Stimulated activated CD4-positive, alpha-beta T cell treated with anti-CD3 and anti-CD28 coated beads, Interleukin-15, amount 100 ng/mL, for 1 hour (primary cell): ENCODE data around the gene PGGT1B.

Experiments
- DNase-seq, 2 donors: peaks; one replicate each; pipeline ENCODE4 v3.0.0-alpha.2; 2020; ENCODE audit warnings: low read depth in 1 of 2, low spot score in 1 of 2

Gene PGGT1B

DNA sequence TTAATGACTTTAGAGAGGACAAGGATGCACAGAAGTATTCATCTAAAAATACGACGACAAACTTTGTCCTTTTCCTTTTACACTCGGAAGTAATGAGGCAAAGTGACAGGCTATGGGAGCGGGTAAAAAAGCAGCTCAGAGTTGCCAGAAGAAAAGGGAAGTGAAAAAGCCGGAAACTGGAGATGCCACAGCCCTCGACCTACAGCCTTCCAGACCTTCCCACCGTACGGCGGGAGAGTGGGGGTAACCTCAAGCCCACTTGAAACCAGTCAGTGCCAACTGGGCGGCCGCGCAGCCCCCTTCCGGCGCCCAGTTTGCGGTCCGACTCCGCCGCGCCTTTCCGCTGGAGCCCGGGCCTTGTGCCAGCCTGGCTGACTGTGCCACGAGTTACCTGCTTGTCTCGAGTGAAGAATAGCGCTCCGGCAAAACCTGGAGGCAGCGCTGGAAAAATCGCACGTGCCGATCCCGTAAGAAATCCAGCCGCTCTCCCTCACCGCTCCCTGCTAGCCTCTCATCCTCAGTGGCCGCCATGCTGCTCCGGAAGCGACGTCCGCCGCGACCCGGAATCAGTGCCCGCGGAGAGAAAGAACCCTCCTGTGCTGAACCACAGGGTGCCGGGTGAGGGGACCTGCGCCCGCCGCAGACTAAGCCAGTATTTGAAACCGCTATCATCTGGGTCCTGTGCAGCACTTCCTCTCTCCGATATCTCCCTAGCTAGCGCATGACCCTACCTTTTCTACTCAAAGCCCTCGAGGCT, at the start of gene PGGT1B:
Gene PGGT1B (minus strand): TSS at position 557 of the 757 bp plus-strand sequence. CDS start 26 bp downstream, at position 531.
- DNase-seq = peak; percentile 28 to 59

DNA sequence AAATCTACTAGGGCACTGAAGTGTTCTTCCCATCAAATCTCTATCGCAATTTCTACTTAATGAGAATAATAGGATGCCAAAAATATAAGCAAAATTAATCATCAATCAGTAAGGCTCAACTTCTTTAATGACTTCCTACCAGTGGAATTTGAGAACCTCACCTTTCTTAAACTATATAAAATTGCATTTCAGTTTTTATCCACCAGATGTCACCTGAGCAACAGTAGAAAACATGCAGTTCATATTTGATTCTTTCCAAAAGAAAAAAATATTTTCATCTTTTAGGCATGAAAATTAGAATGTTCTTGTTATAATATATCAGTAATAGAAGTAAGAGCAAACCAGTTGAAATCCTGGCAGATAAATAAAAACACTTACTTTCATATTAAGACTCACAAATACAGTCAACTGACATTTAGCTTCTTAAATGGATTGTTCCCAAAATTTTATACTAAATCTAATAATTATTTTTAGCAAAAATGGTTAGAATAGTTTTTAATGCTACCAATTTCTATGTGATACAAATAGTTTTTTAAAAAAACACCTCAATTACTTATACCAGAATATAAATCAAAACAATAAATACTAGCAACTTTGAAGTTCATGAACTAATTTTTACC, 47.2 kb upstream of the PGGT1B start:
- DNase-seq = no peak

DNA sequence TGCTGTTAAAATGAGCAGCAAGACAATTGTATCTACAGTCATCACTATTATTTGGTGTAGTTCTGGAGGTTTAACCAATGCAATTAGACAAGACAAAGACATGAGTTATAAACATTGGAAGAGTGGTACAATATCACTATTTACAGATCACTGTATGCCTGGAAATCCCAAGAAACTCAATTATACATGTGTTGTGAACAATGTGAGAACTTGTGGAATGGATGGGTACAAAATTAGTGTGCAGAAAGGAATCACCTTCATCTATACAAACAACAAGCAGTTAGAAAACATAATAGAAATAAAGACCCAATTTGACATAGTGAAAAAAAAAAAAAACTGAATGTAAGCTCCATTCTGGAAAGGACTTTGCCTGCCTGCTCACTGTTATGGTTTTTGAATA, 46.1 kb upstream of the PGGT1B start:
- DNase-seq = no peak

DNA sequence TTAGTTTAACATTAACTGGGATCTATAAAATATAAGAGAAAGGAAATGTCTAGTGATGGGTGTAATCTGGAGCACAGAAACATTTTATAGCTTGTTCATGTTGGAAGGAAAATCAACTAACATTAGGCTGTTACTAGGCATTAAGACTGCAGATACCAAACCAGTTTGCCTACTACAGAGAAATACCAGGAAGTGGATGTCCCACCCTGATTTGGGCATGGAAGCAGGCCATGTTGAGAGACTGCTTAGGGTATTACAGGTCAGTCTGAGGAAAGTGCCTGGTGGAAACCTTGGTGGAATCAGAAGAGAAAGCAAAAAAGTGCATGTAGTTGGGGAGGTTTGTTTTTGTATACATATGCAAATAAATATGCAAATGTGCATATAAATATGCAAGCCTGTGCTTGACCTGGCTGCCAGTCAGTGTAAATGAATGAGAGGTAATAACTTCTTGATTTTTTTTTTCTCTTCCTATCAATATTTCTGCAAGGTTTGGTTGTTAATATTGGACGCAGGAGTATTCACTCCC, 43.4 kb upstream of the PGGT1B start:
- DNase-seq = no peak

DNA sequence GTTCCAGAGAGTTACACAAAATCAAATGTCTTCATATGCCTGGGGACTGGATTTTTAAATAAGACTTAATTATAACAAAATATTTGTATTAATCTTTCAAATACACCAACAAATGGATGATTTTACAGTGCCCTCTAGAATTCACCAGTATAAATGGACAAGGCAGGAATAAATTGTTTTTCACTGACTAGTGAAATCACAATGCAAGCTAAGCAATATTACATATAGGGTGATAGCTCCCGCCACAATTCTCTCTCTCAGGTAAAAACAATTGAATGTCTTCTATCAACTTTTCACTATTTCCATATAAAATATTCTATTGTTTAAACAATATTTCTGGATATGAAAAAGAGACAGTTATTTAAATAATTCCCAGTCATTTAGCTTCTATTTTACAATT, 41.8 kb upstream of the PGGT1B start:
- no peak for DNase-seq

DNA sequence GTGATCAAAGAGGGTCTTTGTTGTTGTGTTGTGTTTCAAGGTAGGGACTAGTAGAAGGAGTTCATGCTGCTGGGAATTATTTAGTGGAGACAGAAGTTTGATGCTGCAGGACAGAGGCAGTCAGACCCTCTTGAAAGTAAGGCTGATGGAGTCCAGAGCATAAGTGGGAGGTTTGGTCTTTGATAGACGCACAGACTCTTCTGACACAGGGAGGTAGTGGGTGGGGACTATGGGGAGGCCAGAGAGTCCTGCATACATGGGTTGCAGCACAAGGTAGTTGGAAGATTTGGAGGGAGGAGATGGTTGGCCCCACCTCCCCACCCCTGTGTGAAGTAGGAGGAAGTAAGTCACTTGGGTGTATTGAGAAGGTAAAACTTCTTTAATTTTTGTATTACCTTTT, 36.1 kb upstream of the PGGT1B start:
- DNase-seq = no peak

DNA sequence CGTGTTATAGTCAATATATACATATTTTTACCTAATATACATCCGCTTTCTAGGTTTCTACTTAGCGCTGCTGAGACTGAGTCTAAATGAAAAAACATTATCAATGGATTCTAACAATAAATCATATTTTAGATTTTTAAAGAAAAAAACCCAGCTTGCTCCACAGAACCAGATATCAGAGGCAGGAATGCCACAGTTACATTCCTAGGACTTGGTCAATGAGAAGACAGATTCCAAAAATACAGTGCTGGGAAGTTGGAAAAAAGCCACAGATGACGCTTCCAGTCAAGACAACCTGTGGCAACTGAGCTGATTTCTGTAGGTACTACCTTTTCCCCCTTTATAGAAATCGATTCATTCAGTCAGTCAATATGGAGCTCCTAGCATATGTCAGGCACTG, 34.4 kb upstream of the PGGT1B start:
- no peak for DNase-seq

DNA sequence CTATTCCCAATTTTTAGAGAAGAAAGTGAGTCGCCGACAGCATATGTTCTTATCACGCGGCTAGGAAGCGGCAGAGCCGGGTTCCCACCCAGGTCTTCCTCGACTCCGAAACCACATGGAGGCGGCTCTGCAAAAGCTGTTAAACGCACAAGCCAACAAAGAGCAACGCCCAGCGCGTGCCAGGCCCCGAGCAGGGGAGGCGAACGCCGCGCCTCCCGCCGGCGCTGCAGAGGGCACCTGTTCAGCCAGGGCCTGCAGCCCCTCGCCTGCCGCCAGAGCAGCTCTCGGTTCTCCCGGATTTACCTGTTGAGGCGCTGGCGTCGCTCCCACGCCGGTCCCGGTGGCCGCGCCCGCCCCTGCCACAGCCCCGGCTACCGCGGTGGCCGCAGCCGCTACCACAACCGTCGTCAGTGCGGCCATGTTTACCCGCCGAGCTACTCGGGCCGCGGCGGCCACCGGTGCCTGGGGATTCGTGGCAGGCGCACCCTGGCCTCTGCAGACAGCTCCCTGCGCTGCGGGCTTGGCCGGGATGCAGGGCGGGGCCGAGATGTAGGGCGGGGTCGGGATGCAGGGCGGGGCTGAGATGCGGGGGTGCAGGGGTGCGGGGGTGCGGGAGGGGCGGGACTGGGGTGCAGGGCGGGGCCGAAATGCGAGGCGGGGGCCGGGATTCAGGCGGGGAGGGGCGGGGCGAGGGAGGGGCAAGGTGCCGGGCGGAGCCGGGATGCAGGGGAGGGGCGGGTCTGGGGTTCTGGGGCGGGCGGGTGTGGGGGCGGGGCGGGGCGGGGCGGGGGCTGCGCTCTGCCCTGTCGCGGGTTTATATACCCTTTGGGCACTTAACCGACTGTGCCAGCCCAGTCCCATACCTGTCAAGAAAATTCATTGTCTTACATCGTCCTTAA, 33.7 kb upstream of the PGGT1B start, which contains the start of gene CCDC112:
Gene CCDC112 (minus strand): TSS at position 531 of the 899 bp plus-strand sequence. CDS start 111 bp downstream, at position 420.
- peak; percentile 56 to 73 for DNase-seq

DNA sequence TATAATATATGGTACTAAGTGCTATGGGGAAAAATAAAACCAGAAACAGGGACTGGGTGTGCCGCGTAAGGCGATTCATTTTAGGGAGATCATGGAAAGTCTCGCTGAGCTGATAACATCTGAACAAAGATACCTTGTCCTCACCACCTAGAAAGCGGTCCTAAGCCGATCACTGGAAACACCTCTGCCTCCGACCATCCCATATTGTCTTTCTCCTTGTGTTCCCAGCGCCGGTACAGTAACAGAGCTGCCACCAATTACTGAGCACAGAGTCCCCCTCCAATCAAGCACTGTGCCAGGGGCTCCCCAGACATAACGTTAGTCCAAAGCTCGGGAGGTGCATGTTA, 33.1 kb upstream of the PGGT1B start:
- no peak for DNase-seq

DNA sequence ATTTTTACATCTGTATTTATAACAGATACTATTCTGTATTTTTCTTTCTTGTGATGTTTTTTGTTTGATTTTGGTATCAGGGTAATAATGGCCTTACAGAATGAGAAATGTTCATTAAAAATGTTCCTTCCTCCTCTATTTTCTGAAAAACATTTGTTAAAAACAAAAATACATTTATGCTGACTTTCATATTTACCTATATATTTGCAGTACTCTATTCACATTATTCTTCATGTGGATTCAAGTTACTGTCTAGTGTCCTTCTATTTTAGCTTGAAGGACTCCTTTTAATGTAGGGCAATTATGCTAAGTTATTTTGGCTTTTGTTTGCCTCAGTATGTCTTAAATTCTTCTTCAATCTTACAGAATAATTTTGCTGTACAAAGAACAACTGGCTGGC, 28.7 kb upstream of the PGGT1B start:
- DNase-seq = no peak

DNA sequence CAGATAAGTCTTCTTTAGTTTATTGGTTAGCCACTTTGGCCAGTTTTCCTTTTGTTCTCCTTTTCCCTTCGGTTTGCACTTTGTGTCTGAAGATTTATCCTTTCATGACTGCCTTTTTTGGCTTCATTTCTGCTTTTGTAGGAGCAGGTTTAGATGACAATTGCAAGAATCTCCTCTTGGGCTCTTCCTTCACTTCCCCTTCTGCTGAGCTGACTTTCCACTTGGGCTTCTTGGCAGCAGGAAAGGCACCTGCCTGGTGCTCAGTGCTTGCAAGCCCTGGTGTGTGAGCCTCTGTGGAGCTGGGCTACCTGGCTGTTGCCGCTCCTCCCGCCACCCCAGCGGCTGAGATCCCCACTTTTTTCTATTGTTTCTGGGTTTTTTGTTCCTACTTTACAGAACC, 26.4 kb upstream of the PGGT1B start:
- no peak for DNase-seq

DNA sequence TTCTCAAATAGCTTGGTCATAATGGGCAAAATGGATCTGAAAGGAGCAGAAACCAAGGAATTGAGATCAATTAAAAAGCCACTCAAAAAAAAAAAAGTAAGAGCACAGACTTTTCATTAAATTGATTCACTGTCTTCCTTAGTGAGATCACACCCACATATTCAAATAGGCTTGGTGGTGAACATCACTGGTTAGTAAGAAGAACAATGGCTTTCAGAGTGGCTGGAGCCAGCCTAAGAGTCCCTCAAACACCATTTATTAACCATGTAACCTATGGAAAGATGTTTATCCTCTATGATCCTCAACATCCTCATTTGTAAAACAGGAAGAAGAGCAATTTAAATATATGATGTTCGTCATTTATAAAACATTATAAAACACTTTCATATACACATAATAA, 21.3 kb upstream of the PGGT1B start:
- DNase-seq = no peak

DNA sequence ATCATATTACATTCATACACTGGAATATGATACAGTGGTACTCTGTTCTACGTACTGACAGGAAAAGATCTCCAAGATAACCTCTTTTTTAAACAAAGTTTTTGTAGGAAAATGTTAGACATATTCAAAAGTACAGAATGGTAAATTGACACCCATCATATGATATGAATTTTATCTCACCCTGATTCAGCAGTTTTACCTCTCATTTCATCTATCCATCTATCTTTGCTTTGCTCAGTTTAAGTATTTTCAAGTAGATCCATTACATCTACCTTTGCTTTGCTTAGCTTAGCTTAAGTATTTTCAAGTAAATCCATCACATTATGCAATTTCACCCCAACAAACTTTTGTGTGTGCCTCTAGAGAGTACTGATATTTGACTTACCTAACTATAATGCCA, 19.5 kb upstream of the PGGT1B start:
- no peak for DNase-seq

DNA sequence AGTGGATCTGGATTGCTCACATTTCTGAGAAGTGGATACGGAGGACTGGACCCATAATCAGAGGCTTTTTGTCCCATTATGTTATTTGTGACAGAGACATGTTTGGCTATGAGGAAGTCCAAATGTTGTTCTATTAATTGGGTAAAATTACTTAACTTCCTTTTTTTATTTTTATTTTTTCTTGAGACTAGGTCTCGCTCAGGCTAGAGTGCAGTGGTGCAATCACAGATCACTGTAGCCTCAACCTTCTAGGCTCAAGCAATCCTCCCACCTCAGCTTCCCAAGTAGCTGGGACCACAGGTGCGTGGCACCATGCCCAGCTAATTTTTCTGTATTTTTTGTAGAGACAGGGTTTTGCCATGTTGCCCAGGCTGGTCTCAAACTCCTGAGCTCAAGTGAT, 11.9 kb upstream of the PGGT1B start:
- DNase-seq = no peak

DNA sequence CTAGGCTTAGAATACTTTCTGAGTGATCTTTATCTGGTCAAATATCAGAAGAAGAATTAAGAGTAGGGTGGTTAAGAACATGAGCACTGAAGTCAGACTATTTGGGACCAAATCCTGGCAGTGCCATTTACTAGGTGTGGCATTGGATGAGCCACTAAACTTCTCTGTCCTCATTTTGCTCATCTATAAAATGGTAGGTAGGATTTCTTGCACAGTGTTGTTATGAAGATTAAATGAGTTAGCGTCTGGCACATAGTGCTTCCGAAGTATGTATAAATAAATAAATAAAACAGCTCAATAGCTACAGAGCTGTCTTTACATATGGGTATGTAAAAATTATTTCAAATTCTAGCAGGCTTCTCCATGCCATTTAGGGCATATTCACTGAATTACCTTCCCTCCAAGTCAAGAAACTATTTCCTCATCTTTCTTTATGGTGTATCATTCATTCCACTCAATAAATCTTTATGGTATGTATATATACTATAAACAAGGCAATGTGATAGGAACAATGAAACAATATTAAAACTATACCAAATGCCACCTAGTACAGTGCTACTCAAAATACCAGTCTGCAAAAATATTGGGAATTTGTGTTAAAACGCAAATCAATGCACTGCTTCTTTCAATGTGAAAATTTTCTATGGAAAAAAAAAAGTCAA, 9.8 kb upstream of the PGGT1B start:
- DNase-seq = no peak

DNA sequence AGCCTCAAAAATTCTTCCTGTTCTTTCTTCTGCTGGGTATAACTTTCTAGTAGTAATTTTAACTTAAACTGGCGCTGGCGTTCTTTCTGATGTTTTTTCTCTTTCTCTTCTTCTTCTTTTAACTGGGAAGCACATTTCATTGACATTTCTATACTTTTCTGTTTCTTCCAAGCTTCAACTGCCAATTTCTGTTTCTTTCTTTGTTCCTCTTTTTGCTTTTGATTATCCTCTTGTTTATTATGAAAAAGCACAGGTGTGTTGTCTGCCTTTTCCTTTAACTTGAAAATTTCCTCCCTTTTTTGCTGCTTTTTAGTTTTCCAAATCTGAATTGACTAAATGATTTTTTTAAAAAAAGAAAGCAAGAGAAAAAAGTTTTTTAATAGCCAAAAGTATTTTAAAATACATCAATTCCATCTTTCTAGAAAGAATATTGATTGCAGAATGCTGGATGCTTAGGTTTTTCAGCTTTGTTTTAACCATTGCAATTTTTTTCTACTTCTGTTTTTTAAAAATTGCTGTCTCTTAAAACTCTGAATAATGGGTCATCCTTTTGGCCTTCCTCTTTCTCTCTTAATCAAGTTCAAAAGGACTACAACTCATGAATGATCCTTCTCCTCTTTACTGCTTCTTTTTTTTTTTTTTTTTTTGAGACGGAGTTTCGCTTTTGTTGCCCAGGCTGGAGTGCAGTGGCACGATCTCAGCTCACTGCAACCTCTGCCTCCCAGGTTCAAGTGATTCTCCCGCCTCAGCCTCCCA, 8.8 kb upstream of the PGGT1B start:
- no peak for DNase-seq

DNA sequence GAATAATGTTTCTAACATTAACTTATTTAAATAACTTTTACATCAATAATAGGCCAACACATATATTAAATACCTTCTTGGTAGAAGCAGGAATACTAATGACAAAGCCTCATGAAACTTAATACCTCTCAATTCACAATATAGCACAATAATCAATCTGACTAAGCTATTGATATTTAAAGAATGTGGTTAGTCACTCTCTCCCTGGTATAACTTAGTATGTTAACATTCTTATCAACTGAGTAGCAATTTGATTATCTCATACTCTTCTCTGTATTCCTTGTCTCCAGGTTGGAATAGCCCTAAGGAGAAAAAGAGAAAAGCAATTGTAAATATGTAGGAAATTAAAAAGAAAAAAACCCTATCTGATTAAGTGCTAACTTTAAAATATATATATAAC, 4.9 kb upstream of the PGGT1B start:
- DNase-seq = no peak

DNA sequence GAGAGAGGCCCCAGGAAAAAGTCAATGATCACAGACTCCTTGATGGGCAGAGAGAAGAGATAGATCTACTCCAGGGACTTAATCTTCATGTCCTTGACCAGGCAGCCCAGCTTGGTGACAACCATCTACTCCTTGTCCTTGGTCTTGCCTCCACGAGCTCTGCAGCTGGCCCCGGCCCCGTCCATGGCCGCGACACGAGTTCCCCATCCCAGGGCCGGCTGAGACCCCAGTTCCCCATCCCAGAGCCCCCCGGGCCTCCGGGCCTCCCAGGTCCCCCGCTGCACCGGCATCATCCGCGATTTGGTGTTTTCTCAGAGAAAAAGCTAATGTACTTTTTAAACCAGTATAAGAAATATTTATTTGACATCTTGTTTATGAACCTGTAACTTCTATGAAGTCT, 2.5 kb upstream of the PGGT1B start:
- no peak for DNase-seq

DNA sequence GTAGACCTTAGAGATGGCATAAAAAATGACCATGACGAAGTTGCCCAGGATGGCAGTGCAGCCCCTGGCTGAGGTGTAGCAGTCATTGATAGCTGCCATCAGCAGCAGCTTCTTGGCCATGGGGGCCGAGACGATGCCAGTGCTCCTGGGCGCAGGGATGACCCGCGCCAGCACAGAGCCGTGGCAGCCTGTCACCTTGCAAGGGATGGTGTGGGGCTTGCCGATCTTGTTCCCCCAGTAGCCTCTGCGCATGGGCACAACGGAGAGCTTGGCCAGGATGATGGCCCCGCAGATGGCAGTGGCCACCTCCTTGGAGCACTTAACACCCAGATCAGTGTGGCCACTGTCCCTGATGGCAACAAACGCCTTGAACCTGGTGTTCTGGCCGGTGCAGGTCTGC, 2.1 kb upstream of the PGGT1B start:
- DNase-seq = no peak

DNA sequence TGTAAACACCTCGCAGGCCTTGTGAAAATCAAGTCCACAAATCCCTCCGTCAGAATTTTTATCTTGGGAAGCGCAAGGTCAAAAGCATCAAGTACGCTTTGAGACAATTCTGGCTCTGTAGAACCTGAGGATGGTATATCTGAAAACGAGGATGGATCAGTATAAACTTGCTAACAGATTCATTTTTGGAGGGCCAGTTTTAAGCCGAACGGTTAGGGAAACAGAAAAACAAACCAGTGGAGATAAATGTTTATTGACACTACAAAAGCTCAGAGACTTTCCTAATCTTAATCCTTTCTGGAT, 352 bp upstream of the PGGT1B start:
- DNase-seq = no peak

DNA sequence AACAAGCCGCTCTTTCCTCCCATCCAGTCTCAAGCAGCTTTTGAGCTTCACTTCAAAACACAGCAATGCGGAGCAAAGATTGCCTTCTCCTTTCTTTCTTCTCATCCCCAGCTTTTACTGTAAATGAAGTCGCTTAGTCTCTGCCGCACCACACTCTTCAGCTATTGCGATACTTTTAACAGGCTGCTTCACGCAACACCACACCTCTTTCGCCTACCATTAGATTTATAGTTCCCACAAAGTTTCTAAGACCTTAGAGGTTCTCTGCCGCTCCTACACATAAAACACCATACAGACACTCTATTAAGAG, 711 bp downstream of the PGGT1B start:
- DNase-seq = no peak
